Measurements from ENCODE around the gene DHODH.
"Not testable (repeated sequence)": the region's sequence is repeated elsewhere in the genome, so short reads cannot be mapped to it uniquely, and the experiment has no call there.

The DHODH gene

DNA sequence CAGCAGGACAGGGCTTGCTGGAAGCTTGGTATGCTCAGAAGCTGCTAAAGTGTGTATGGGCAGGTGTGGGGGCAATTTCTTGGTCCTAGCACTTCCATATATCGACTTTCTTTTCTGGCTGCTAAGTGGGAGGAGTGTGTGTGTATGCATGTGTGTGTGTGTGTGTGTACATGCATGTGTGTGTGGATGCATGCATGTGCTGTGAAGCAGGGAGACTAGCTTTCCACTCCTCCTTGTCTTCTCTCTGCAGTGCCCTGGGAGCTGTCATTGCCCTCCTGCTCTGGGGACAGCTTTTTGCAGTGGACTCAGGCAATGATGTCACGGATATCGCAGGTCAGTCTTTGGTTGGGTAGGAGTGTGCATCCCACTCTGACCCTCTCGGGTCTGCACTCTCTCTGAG is 47.4 kb downstream of the DHODH start:
- H3K36me3 Mint-ChIP-seq (ENCODE audit: low read depth) = no peaks in the 10 kb centered on the region
- no peak overlapping the region for H3K4me3 Mint-ChIP-seq
- H3K27ac Mint-ChIP-seq = no peak overlapping the region
- no peaks in the 10 kb centered on the region for H3K4me1 Mint-ChIP-seq (ENCODE audit: low read depth)
- no peaks in the 10 kb centered on the region for H3K27me3 Mint-ChIP-seq
- no peak for DNase-seq
- no peaks in the 10 kb centered on the region for H3K9me3 Mint-ChIP-seq

GRCh38 chr16:72057313-72057712 is 48.8 kb downstream of the DHODH start:
- not testable (repeated sequence) for H3K4me1 Mint-ChIP-seq (ENCODE audit: low read depth); H3K4me3 Mint-ChIP-seq; H3K9me3 Mint-ChIP-seq; H3K27ac Mint-ChIP-seq; H3K27me3 Mint-ChIP-seq; H3K36me3 Mint-ChIP-seq (ENCODE audit: low read depth); DNase-seq

- not testable (repeated sequence) for H3K4me1 Mint-ChIP-seq (ENCODE audit: low read depth); H3K27me3 Mint-ChIP-seq; H3K36me3 Mint-ChIP-seq (ENCODE audit: low read depth); DNase-seq; H3K9me3 Mint-ChIP-seq; H3K4me3 Mint-ChIP-seq; H3K27ac Mint-ChIP-seq
Measured at GRCh38 chr16:72059060-72059459, 50.5 kb downstream of the DHODH start.

DNA sequence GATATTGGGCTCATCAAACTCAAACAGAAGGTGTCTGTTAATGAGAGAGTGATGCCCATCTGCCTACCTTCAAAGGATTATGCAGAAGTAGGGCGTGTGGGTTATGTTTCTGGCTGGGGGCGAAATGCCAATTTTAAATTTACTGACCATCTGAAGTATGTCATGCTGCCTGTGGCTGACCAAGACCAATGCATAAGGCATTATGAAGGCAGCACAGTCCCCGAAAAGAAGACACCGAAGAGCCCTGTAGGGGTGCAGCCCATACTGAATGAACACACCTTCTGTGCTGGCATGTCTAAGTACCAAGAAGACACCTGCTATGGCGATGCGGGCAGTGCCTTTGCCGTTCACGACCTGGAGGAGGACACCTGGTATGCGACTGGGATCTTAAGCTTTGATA is 51.9 kb downstream of the DHODH start:
- Mint-ChIP-seq H3K27ac (no peak overlapping the region), H3K9me3 (no peaks in the 10 kb centered on the region), H3K36me3 (ENCODE audit: low read depth) (no peaks in the 10 kb centered on the region), H3K27me3 (no peaks in the 10 kb centered on the region), H3K4me1 (ENCODE audit: low read depth) (no peaks in the 10 kb centered on the region), H3K4me3 (no peak overlapping the region)
- no peak for DNase-seq

GRCh38 chr16:72061564-72061963 is 53.0 kb downstream of the DHODH start:
- Mint-ChIP-seq H3K4me3 (no peak overlapping the region), H3K9me3 (no peaks in the 10 kb centered on the region), H3K27me3 (no peaks in the 10 kb centered on the region), H3K36me3 (ENCODE audit: low read depth) (no peaks in the 10 kb centered on the region), H3K27ac (no peak overlapping the region), H3K4me1 (ENCODE audit: low read depth) (no peaks in the 10 kb centered on the region)
- DNase-seq = no peak

DNA sequence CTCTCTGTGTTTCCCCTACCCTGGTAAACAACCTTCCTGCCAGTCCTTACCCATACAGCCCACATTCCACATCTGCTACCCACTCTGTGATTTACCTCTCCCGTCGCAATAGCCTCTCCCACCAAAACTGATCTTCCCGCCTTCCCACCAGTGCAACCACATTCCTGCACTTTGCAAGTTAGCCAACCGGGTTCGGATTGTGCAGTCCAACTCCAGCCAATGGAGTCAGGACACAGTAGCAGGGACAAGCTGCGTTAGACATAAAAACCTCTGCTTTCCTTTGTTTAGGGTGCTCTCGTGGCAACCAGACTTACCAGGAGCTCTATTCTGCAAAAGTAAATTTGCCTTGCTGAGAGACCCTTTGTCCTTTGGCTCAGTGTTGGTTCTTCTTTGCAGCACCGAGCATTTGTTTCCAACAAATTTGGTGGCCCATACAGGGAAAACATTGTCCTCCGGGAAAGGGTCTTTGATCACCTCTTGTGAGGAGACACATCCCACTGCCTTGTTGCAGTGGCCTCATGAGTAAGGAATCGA is 55.9 kb downstream of the DHODH start:
- Mint-ChIP-seq H3K9me3 (no peaks in the 10 kb centered on the region), H3K27me3 (no peaks in the 10 kb centered on the region), H3K4me3 (no peak overlapping the region), H3K4me1 (ENCODE audit: low read depth) (no peaks in the 10 kb centered on the region), H3K27ac (no peak overlapping the region), H3K36me3 (ENCODE audit: low read depth) (no peaks in the 10 kb centered on the region)
- DNase-seq = no peak

GRCh38 chr16:72066747-72067146 is 58.2 kb downstream of the DHODH start:
- no peaks in the 10 kb centered on the region for H3K36me3 Mint-ChIP-seq (ENCODE audit: low read depth)
- no peak overlapping the region for H3K4me3 Mint-ChIP-seq
- H3K27me3 Mint-ChIP-seq = no peaks in the 10 kb centered on the region
- no peak overlapping the region for H3K27ac Mint-ChIP-seq
- H3K9me3 Mint-ChIP-seq = no peaks in the 10 kb centered on the region
- no peaks in the 10 kb centered on the region for H3K4me1 Mint-ChIP-seq (ENCODE audit: low read depth)
- DNase-seq = no peak

- no peak overlapping the region for H3K27ac Mint-ChIP-seq
- no peaks in the 10 kb centered on the region for H3K4me1 Mint-ChIP-seq (ENCODE audit: low read depth)
- H3K9me3 Mint-ChIP-seq = no peaks in the 10 kb centered on the region
- no peaks in the 10 kb centered on the region for H3K36me3 Mint-ChIP-seq (ENCODE audit: low read depth)
- no peaks in the 10 kb centered on the region for H3K27me3 Mint-ChIP-seq
- H3K4me3 Mint-ChIP-seq = no peak overlapping the region
- no peak for DNase-seq
Measured at GRCh38 chr16:72068930-72069329, 60.4 kb downstream of the DHODH start.

DNA sequence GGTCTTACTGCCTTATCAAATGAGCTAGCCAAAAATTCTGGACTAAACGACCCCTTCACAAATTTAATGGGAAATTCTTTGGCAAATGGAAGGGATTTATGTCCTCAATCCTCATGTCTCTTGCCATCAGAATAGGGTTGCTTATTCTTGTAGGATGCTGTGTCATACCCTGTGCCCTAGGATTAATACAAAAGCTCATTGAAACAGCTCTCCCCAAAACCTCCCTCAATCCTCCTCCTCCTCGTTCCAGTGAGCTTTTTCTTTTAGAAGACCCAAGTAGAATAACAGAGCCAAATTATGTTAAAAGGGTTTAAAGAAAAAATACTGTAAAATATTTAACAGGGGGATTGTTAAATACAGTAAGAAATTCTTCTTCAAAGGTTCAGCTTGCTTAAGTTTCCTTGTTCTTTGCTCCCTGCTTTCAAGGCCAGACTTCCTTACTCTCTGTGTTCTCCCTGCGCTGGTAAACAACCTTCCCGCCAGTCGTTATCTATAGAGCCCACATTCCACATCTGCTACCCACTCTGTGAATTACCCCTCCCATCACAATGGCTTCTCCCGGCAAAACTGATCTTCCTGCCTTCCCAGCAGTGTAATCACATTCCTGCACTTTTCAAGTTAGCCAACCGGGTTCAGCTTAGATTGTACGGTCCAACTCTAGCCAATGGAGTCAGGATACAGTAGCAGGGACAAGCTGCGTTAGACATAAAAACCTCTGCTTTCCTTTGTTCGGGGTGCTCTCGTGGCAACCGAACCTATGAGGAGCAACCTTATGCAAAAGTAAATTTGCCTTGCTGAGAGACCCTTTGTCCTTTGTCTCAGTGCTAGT is 64.2 kb downstream of the DHODH start:
- Mint-ChIP-seq H3K27me3 (no peaks in the 10 kb centered on the region), H3K27ac (no peak overlapping the region), H3K9me3 (no peaks in the 10 kb centered on the region), H3K36me3 (ENCODE audit: low read depth) (peaks cover 3% of the 10 kb centered on the region), H3K4me1 (ENCODE audit: low read depth) (no peaks in the 10 kb centered on the region), H3K4me3 (no peak overlapping the region)
- DNase-seq = no peak

- no peak overlapping the region for H3K4me3 Mint-ChIP-seq
- H3K4me1 Mint-ChIP-seq (ENCODE audit: low read depth) = no peaks in the 10 kb centered on the region
- no peak overlapping the region for H3K27ac Mint-ChIP-seq
- peaks cover 10% of the 10 kb centered on the region for H3K36me3 Mint-ChIP-seq (ENCODE audit: low read depth)
- no peaks in the 10 kb centered on the region for H3K9me3 Mint-ChIP-seq
- no peaks in the 10 kb centered on the region for H3K27me3 Mint-ChIP-seq
- no peak for DNase-seq
Measured at GRCh38 chr16:72073560-72074230, 65.2 kb downstream of the DHODH start.

GRCh38 chr16:72075067-72075466 is 66.5 kb downstream of the DHODH start:
- H3K27me3 Mint-ChIP-seq; H3K4me1 Mint-ChIP-seq (ENCODE audit: low read depth); DNase-seq; H3K9me3 Mint-ChIP-seq; H3K27ac Mint-ChIP-seq; H3K4me3 Mint-ChIP-seq: not testable (repeated sequence)
- H3K36me3 Mint-ChIP-seq (ENCODE audit: low read depth) = peaks cover 10% of the 10 kb centered on the region
